Vagina (tissue), 2 donors: ENCODE measurements around the gene C4orf33.

Experiments
- POLR2A ChIP-seq, 2 donors: fragments of 450-650 bp; IDR thresholded peaks; one replicate each; pipeline ENCODE4 v1.6.1; 2017; ENCODE audit warnings: antibody characterized with exemption in 2 of 2, mild to moderate bottlenecking in 2 of 2, moderate library complexity in 2 of 2
- POLR2AphosphoS5 ChIP-seq, 2 donors: sonication (generic); formaldehyde crosslinking; IDR thresholded peaks; one replicate each; pipeline ENCODE4 v1.9.0; 2017; ENCODE audit warnings: antibody characterized with exemption in 2 of 2, mild to moderate bottlenecking in 2 of 2, low read depth in 1 of 2; ENCODE audit not compliant: insufficient read depth in 1 of 2
- TF ChIP-seq, protein P1 (sequence below), 3 experiments: fragments of 450-650 bp in 2 of 3; fragments of 200-600 bp in 1 of 3; sonication (generic) in 1 of 3; IDR thresholded peaks; one replicate each; pipeline ENCODE4 v1.5.1; 2017 to 2019; ENCODE audit warnings: antibody characterized with exemption in 3 of 3, mild to moderate bottlenecking in 2 of 3, moderate library complexity in 2 of 3

- TF ChIP-seq, protein P1, sequence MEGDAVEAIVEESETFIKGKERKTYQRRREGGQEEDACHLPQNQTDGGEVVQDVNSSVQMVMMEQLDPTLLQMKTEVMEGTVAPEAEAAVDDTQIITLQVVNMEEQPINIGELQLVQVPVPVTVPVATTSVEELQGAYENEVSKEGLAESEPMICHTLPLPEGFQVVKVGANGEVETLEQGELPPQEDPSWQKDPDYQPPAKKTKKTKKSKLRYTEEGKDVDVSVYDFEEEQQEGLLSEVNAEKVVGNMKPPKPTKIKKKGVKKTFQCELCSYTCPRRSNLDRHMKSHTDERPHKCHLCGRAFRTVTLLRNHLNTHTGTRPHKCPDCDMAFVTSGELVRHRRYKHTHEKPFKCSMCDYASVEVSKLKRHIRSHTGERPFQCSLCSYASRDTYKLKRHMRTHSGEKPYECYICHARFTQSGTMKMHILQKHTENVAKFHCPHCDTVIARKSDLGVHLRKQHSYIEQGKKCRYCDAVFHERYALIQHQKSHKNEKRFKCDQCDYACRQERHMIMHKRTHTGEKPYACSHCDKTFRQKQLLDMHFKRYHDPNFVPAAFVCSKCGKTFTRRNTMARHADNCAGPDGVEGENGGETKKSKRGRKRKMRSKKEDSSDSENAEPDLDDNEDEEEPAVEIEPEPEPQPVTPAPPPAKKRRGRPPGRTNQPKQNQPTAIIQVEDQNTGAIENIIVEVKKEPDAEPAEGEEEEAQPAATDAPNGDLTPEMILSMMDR (IDR thresholded peaks at IDR 0.05): no peak
- TF ChIP-seq POLR2A (IDR thresholded peaks at IDR 0.05) (no peak), POLR2AphosphoS5 (IDR thresholded peaks at IDR 0.05; ENCODE audit: insufficient read depth in 1 of 2, low read depth in 1 of 2) (no peak)
These were observed 57.7 kb downstream of the C4orf33 start for GRCh38 chr4:129153700-129154099.
